Right renal cortex interstitium (tissue), 3 donors: ENCODE results near the gene CCR5AS.
"Not testable (repeated sequence)": the region's sequence is repeated elsewhere in the genome, so short reads cannot be mapped to it uniquely, and the experiment has no call there.

Source experiments
- DNase-seq, 3 donors: peaks; one replicate each; pipeline ENCODE4 v3.0.0-alpha.2; 2013; ENCODE audit warnings: low read depth in 3 of 3, low spot score in 2 of 3

Gene CCR5AS

GRCh38 chr3:46406788-46407611 is at the start of gene CCR5AS, which contains the start of gene CCRL2:
TSS of gene CCR5AS (minus strand) at chr3:46407066.
TSS of gene CCRL2 (plus strand) at chr3:46407259. CDS start at chr3:46408080, 821 bp downstream.
- no peak for DNase-seq

DNA sequence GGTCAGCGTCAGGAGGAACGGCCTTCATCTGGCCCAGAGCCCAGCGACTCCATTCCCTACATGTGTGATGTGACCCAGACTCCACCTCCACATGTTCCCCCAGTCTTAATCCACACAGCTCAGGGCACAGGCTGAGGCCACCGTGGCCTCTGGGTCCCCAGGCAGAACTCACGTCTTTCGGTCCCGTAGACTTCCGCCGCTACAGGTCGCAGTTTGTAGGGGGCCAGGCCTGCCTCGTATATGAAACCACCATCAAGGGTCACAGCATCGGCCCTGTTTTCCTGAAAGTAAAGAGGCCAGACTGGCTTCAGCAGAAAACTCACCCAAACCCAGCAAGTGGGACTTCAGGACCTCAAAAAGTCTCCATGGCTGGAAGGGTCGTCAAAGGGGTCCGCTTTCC is 49.3 kb upstream of the CCR5AS start:
- no peak for DNase-seq

- no peak for DNase-seq
These were observed 48.6 kb upstream of the CCR5AS start for GRCh38 chr3:46455231-46456115.

- DNase-seq, result no peak
These were observed 47.7 kb upstream of the CCR5AS start for GRCh38 chr3:46454606-46455005.

GRCh38 chr3:46454209-46454595 is 47.3 kb upstream of the CCR5AS start:
- DNase-seq, result no peak

- no peak for DNase-seq
These were observed 46.8 kb upstream of the CCR5AS start for GRCh38 chr3:46453526-46454208.

- DNase-seq, result no peak
These were observed 43.1 kb upstream of the CCR5AS start for GRCh38 chr3:46449755-46450552.

- no peak for DNase-seq
These were observed 41.9 kb upstream of the CCR5AS start for GRCh38 chr3:46448721-46449120.

DNA sequence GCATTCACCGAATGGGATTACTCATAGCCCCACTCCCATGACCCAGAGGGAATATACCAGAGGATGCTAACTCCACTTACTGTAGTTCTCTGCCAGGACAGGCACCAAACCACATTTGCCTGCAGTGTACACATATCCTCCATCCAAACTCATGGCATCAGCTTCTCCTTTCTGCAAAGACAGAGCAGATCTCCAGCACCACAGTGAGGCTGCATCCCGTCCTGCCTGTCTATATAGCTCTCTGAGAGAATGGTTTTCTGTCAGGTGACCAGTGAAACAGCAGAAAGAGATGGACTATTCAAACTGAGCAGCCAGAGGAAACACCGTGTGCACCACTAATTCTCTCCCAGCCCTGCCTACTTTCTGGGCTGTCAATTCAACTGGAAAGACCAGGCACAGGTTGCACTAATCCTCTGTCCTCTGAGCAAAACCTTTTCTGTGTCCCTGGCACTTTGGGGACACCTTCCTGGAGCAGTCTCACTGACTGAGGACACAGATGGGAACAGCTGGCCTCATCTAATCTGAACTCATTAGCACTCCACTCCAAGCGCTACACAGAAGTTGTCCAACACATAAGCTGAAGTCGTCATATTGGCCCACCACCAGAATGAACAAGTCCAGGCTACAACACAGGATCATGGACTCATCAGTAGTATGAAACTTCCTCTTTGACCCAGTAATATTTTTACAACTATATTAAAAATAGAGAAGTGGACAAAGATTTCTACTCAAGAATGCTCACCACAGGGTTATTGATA is 40.5 kb upstream of the CCR5AS start:
- DNase-seq, result no peak

- DNase-seq, result peak in 2 of 3 donors; percentile 15 to 36
These were observed 36.0 kb upstream of the CCR5AS start for GRCh38 chr3:46442576-46443530.

GRCh38 chr3:46440531-46441294 is 33.8 kb upstream of the CCR5AS start:
- no peak for DNase-seq

GRCh38 chr3:46438831-46439230 is 32.0 kb upstream of the CCR5AS start:
- no peak for DNase-seq

- no peak for DNase-seq
These were observed 28.3 kb upstream of the CCR5AS start for GRCh38 chr3:46435081-46435726.

- no peak for DNase-seq
These were observed 27.0 kb upstream of the CCR5AS start for GRCh38 chr3:46433841-46434240.

GRCh38 chr3:46433118-46433517 is 26.3 kb upstream of the CCR5AS start:
- not testable (repeated sequence) for DNase-seq

DNA sequence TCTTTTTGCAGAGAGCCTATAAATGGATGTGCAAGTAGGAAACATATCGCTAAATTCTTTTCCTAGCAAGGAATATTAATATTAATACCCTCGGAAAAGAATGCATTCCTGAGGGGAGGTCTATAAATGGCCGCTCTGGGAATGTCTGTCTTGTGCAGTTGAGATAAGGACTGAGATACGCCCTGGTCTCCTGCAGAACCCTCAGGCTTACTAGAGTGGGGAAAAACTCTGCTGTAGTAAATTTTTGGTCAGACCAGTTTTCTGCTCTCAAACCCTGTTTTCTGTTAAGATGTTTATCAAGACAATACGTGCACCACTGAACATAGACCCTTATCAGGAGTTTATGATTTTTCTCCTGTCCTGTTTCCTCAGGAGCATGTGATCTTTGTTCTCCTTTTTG is 25.0 kb upstream of the CCR5AS start:
- DNase-seq, result not testable (repeated sequence)

DNA sequence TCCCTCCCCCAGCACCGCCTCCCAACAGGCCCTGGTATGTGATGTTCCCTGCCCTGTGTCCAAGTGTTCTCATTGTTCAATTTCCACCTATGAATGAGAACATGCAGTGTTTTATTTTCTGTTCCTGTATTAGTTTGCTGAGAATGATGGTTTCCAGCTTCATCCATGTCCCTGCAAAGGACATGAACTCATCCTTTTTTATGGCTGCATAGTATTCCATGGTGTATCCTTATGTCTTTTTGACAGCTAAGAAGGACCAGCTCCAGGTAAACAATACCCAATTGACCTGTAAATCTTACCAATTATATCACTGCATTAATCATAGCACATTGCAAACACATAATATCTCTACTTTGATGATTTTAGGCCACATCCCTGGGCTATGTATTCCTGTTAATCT is 24.0 kb upstream of the CCR5AS start:
- not testable (repeated sequence) for DNase-seq
